Body of pancreas (tissue), 4 donors: ENCODE data around the gene ARL8B. TPM values are rescaled to one million over a fixed set of nuclear protein-coding genes. Genes with fewer than 3 reads are reported as not detected.

Source experiments
- ATAC-seq: fragments of 150-250 bp; one replicate; pipeline ENCODE4 v1.9.1; 2016
- DNase-seq, 4 donors: peaks; one replicate each; pipeline ENCODE4 v3.0.0-alpha.2; 2019
- H3K27ac ChIP-seq, 4 donors: fragments of 200-600 bp; sonication (generic); 1 replicate in 3 of 4; 2 replicates in 1 of 4; pipeline versions ENCODE4 v1.5.1 to v1.6.1; 2016 to 2019; ENCODE audit warnings: mild to moderate bottlenecking in 1 of 4, mixed read lengths in 1 of 4, moderate library complexity in 1 of 4
- H3K27me3 ChIP-seq, 2 donors: fragments of 200-600 bp; sonication (generic); one replicate each; pipeline ENCODE4 v1.6.0; 2016; ENCODE audit warnings: mild to moderate bottlenecking in 1 of 2
- H3K36me3 ChIP-seq, 2 donors: fragments of 200-600 bp; sonication (generic); replicated peaks in 1 of 2; 2 replicates each; pipeline ENCODE4 v1.5.1; 2016; ENCODE audit warnings: low read depth in 2 of 2; ENCODE audit not compliant: insufficient read depth in 1 of 2
- H3K4me1 ChIP-seq: fragments of 200-600 bp; sonication (generic); one replicate; pipeline ENCODE4 v1.6.0; 2016
- H3K4me3 ChIP-seq, 2 donors: fragments of 200-600 bp; sonication (generic); 1 replicate in 1 of 2; 2 replicates in 1 of 2; pipeline ENCODE4 v1.5.1; 2016 to 2019
- H3K9me3 ChIP-seq, 3 donors: fragments of 200-600 bp; sonication (generic); 1 replicate in 2 of 3; 2 replicates in 1 of 3; pipeline ENCODE4 v1.5.1; 2016
- POLR2A ChIP-seq, 3 donors: fragments of 450-650 bp; IDR thresholded peaks; one replicate each; pipeline ENCODE4 v1.6.1; 2016; ENCODE audit warnings: antibody characterized with exemption in 3 of 3, mild to moderate bottlenecking in 2 of 3
- WGBS, 2 donors: methylation state at CpG; one replicate each; pipeline ENCODE4 v1.1.5; 2017; 5-methylcytosine and 5-hydroxymethylcytosine counted together
- intact Hi-C: fragments of 100-400 bp; cut with DNase I; formaldehyde crosslinking; loops from one replicate; pipeline ENCODE4 v1.15.1; 2023
- total RNA-seq, 2 donors: library from RNA; depleted of rRNA; stranded (reverse); fragments of >200 nt; gene quantifications; one replicate each; pipeline ENCODE4 v1.1.0, GENCODE V29; 2016
- TF ChIP-seq, protein P1 (sequence below), 7 experiments: fragments of 450-650 bp in 4 of 7; fragments of 200-600 bp in 3 of 7; sonication (generic) in 3 of 7; IDR thresholded peaks; one replicate each; pipeline ENCODE4 v1.5.1; 2016 to 2019; ENCODE audit warnings: antibody characterized with exemption in 7 of 7

Gene ARL8B
- 10 to 100 TPM; 21.0 to 30.3 TPM for total RNA-seq

- WGBS, 2 donors = 0% methylated on average over 16 to 72 of the region's 74 CpGs
- DNase-seq = peak; percentile 88 to 91 (median 90)
- Histone ChIP-seq H3K4me3 (peak within 1 kb of the TSS; percentile 89 to 96), H3K9me3 (no peaks in the 10 kb centered on the region), H3K27me3 (no peaks in the 10 kb centered on the region), H3K4me1 (peaks cover 40% of the 10 kb centered on the region), H3K27ac (peak within 1 kb of the TSS; percentile 83 to 92 (median 86)), H3K36me3 (no peaks in the 10 kb centered on the region)
- TF ChIP-seq POLR2A (IDR thresholded peaks at IDR 0.05) = peak; percentile 78 to 88 (median 88)
- TF ChIP-seq, protein P1, sequence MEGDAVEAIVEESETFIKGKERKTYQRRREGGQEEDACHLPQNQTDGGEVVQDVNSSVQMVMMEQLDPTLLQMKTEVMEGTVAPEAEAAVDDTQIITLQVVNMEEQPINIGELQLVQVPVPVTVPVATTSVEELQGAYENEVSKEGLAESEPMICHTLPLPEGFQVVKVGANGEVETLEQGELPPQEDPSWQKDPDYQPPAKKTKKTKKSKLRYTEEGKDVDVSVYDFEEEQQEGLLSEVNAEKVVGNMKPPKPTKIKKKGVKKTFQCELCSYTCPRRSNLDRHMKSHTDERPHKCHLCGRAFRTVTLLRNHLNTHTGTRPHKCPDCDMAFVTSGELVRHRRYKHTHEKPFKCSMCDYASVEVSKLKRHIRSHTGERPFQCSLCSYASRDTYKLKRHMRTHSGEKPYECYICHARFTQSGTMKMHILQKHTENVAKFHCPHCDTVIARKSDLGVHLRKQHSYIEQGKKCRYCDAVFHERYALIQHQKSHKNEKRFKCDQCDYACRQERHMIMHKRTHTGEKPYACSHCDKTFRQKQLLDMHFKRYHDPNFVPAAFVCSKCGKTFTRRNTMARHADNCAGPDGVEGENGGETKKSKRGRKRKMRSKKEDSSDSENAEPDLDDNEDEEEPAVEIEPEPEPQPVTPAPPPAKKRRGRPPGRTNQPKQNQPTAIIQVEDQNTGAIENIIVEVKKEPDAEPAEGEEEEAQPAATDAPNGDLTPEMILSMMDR (IDR thresholded peaks at IDR 0.05) = peak; percentile 88 to 99 (median 97)
- intact Hi-C loops = loop anchor here (10.0 kb wide), 1 partner anchor 63 kb away; the partner anchor contains the start of gene EDEM1
- ATAC-seq = peak; percentile 99
Measured at GRCh38 chr3:5122030-5122740, at the start of gene ARL8B. TSS of gene ARL8B (plus strand) at chr3:5122292. CDS start at chr3:5122466, 174 bp downstream.

- WGBS, 2 donors = 61 to 66% methylated on average over 4 of the region's 4 CpGs
- Histone ChIP-seq H3K27ac (no peak overlapping the region), H3K4me1 (no peaks in the 10 kb centered on the region), H3K36me3 (no peaks in the 10 kb centered on the region), H3K9me3 (no peaks in the 10 kb centered on the region), H3K4me3 (no peak overlapping the region), H3K27me3 (no peaks in the 10 kb centered on the region)
- DNase-seq = no peak
- ATAC-seq = no peak
- TF ChIP-seq, protein P1 (IDR thresholded peaks at IDR 0.05) = no peak
- TF ChIP-seq POLR2A (IDR thresholded peaks at IDR 0.05) = no peak
- intact Hi-C loops = no loop called here
Measured at GRCh38 chr3:5073374-5074085, 48.6 kb upstream of the ARL8B start.

DNA sequence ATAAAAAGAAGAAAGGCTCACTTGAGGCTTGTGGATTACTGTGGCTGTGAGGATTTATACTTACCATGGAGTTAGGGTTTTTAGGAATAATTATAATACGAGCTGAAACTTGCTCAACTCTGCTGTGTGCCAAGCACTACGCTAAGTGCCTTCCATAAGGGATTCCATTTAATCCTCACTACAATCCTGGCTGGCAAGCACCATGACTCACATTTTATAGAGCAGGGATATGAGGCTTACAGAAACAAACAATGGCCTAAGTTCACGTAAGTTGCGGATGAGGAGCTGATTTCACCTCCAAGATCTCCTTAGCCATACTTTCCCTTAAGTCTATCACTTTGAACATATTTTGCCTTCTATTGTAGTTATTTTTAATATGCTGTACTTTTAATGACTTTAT is 43.9 kb upstream of the ARL8B start:
- H3K36me3 ChIP-seq = no peaks in the 10 kb centered on the region
- ATAC-seq (no peak), DNase-seq (no peak)
- H3K27me3 ChIP-seq = no peaks in the 10 kb centered on the region
- 87 to 96% methylated on average over 4 of the region's 4 CpGs for WGBS, 2 donors
- TF ChIP-seq, protein P1 (IDR thresholded peaks at IDR 0.05) = no peak
- no peak for TF ChIP-seq POLR2A (IDR thresholded peaks at IDR 0.05)
- H3K4me1 ChIP-seq = no peaks in the 10 kb centered on the region
- no peaks in the 10 kb centered on the region for H3K9me3 ChIP-seq
- H3K27ac ChIP-seq = no peak overlapping the region
- H3K4me3 ChIP-seq = no peak overlapping the region
- intact Hi-C loops = no loop called here

DNA sequence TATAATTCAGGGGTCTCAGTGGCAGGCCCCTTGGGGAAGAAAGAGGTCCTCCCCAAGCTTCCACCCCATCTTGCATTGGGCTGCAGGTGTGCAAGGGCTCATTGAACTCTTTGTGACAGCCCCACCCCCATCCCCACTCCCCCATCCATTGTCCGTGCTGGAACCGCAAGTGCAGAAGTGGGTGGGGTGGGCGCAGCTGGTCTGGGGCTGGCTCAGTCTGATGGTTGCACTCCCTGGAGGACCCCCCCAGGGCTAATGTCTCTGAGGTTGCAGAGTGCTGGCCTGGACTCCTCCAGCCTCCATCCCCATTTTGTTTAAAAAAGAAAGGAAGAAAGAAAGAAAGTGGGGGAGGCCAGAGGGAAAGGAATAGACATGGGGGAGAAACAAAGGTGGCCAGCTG is 42.3 kb upstream of the ARL8B start:
- intact Hi-C loops = no loop called here
- Histone ChIP-seq H3K9me3 (no peaks in the 10 kb centered on the region), H3K4me1 (no peaks in the 10 kb centered on the region), H3K27ac (no peak overlapping the region), H3K27me3 (no peaks in the 10 kb centered on the region), H3K4me3 (no peak overlapping the region), H3K36me3 (no peaks in the 10 kb centered on the region)
- TF ChIP-seq, protein P1 (IDR thresholded peaks at IDR 0.05) = no peak
- TF ChIP-seq POLR2A (IDR thresholded peaks at IDR 0.05) = no peak
- ATAC-seq (no peak), DNase-seq (no peak)
- 91 to 100% methylated on average over 3 of the region's 3 CpGs for WGBS, 2 donors
